ENCODE data around the gene ZFYVE19.

The ZFYVE19 gene

GRCh38 chr15:40830884-40831283, 24.0 kb downstream of the ZFYVE19 start:
- TF ChIP-seq, protein P1, sequence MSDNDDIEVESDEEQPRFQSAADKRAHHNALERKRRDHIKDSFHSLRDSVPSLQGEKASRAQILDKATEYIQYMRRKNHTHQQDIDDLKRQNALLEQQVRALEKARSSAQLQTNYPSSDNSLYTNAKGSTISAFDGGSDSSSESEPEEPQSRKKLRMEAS (IDR thresholded peaks at IDR 0.05; ENCODE audit: low read depth, low read length), result no peak
- TF ChIP-seq CTCF (IDR thresholded peaks at IDR 0.05; ENCODE audit: low read depth, low read length) (no peak), POLR2A (IDR thresholded peaks at IDR 0.05; ENCODE audit: extremely low read depth, insufficient read length) (no peak), MYC (IDR thresholded peaks at IDR 0.05; ENCODE audit: low read depth, low read length) (no peak)
- no peak for DNase-seq (ENCODE audit: low read depth)
- no peak overlapping the region for H3K4me3 ChIP-seq (ENCODE audit: low read depth, low read length)

DNA sequence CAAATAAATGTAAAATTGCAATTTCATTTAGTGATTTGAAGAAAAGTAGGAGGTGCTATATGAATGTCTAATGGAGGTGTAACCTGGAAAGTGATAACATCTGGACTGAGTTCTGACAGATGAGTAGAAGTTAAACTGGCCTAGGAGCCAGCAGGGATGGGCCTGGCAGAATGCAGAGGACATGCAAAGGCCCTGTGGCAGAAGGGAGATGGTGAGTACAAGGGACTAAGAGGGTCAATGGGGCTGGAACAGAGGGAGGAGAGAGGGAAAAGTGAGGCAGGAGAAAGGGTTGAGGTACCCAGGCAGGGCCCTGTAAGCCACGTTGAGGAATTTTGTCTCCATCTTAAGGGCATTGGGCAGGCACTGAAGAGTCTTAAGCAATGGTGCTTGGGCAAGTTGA, 25.0 kb downstream of the ZFYVE19 start:
- TF ChIP-seq MYC (IDR thresholded peaks at IDR 0.05; ENCODE audit: low read depth, low read length) (no peak), POLR2A (IDR thresholded peaks at IDR 0.05; ENCODE audit: extremely low read depth, insufficient read length) (no peak), CTCF (IDR thresholded peaks at IDR 0.05; ENCODE audit: low read depth, low read length) (no peak)
- TF ChIP-seq, protein P1 (IDR thresholded peaks at IDR 0.05; ENCODE audit: low read depth, low read length), result no peak
- no peak overlapping the region for H3K4me3 ChIP-seq (ENCODE audit: low read depth, low read length)
- no peak for DNase-seq (ENCODE audit: low read depth)

GRCh38 chr15:40832903-40833302, 26.0 kb downstream of the ZFYVE19 start:
- DNase-seq (ENCODE audit: low read depth), result no peak
- no peak overlapping the region for H3K4me3 ChIP-seq (ENCODE audit: low read depth, low read length)
- TF ChIP-seq MYC (IDR thresholded peaks at IDR 0.05; ENCODE audit: low read depth, low read length) (no peak), CTCF (IDR thresholded peaks at IDR 0.05; ENCODE audit: low read depth, low read length) (no peak), POLR2A (IDR thresholded peaks at IDR 0.05; ENCODE audit: extremely low read depth, insufficient read length) (no peak)
- TF ChIP-seq, protein P1 (IDR thresholded peaks at IDR 0.05; ENCODE audit: low read depth, low read length), result no peak

DNA sequence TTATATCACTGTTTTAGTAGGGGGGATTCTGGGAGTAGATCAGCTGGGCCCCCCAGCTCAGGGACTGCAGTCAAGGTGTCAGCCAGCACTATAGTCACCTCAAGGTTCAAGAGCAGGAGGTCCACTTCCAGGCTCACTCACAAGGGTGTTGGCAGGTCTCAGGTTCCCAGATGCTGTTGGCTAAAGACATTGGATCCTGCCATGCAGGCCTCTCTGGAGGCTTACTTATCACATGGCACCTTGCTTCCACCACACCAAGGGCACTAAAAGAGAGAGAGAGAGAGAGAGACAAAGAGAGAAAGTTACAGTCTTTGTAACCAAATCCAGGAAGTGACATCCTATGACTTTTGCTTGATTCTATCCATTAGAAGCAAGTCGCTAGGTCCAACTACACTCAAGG, 29.1 kb downstream of the ZFYVE19 start:
- TF ChIP-seq, protein P1 (IDR thresholded peaks at IDR 0.05; ENCODE audit: low read depth, low read length), result no peak
- no peak for TF ChIP-seq POLR2A (IDR thresholded peaks at IDR 0.05; ENCODE audit: extremely low read depth, insufficient read length)
- no peak overlapping the region for H3K4me3 ChIP-seq (ENCODE audit: low read depth, low read length)
- DNase-seq (ENCODE audit: low read depth), result no peak

- no peak for DNase-seq (ENCODE audit: low read depth)
- H3K4me3 ChIP-seq (ENCODE audit: low read depth, low read length), result no peak overlapping the region
- TF ChIP-seq CTCF (IDR thresholded peaks at IDR 0.05; ENCODE audit: low read depth, low read length) (no peak), POLR2A (IDR thresholded peaks at IDR 0.05; ENCODE audit: extremely low read depth, insufficient read length) (no peak), MYC (IDR thresholded peaks at IDR 0.05; ENCODE audit: low read depth, low read length) (no peak)
- TF ChIP-seq, protein P1 (IDR thresholded peaks at IDR 0.05; ENCODE audit: low read depth, low read length), result no peak
These were observed 31.9 kb downstream of the ZFYVE19 start for GRCh38 chr15:40838756-40839155.

DNA sequence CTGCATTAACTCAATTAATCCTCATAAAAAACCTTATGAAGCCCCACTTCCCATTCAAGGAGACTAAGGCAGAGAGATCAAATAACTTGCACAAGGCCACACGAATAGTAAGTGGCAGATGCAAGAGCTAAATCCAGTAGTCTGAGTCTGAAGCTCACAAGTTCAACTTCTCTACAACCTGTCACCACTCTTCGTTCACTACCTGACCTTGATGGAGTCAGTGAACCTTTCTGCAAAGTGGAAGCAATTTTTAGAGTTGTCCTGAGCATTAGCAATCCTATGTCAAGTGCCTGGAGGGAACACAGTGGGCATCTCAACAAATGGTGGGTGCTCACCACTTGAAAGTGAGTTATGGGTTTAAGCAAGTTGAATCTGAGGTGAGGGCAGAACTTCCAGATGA, 34.9 kb downstream of the ZFYVE19 start:
- no peak overlapping the region for H3K4me3 ChIP-seq (ENCODE audit: low read depth, low read length)
- TF ChIP-seq MYC (IDR thresholded peaks at IDR 0.05; ENCODE audit: low read depth, low read length), result no peak
- TF ChIP-seq, protein P1 (IDR thresholded peaks at IDR 0.05; ENCODE audit: low read depth, low read length), result no peak
- no peak for TF ChIP-seq CTCF (IDR thresholded peaks at IDR 0.05; ENCODE audit: low read depth, low read length)
- TF ChIP-seq POLR2A (IDR thresholded peaks at IDR 0.05; ENCODE audit: extremely low read depth, insufficient read length), result no peak
- DNase-seq (ENCODE audit: low read depth), result no peak
